HEK293 (cell line): Measurements from ENCODE around the gene RPS6KA3.

Source experiments
- CTCF ChIA-PET: fragments of 350-600 bp; formaldehyde crosslinking; extraction: SDS; loops from one replicate; lab custom pipeline; 2021; ENCODE audit warnings: antibody characterized with exemption; lab: Yijun Ruan, JAX
- POLR2A ChIA-PET: fragments of 300-600 bp; formaldehyde crosslinking; extraction: SDS; loops from one replicate; lab custom pipeline; 2020; ENCODE audit warnings: antibody characterized with exemption, inconsistent platforms; lab: Yijun Ruan, JAX
- H3K27ac ChIP-seq: fragments of 200-500 bp; sonication (Bioruptor generic); 2 replicates; pipeline ENCODE4 v1.5.1; 2014; ENCODE audit warnings: low read depth, low read length, control low read depth, inconsistent platforms; ENCODE audit errors: extremely low read depth
- H3K36me3 ChIP-seq, 2 experiments: fragments of 200-500 bp in 1 of 2; sonication (Bioruptor generic) in 1 of 2; 1 replicate in 1 of 2; 2 replicates in 1 of 2; pipeline ENCODE4 v1.5.1; 2014 to 2017; ENCODE audit warnings: inconsistent platforms in 2 of 2, low read length in 2 of 2; ENCODE audit not compliant: control insufficient read depth in 2 of 2, insufficient read depth in 1 of 2
- H3K4me1 ChIP-seq: fragments of 200-500 bp; sonication (Bioruptor generic); 2 replicates; pipeline ENCODE4 v1.5.1; 2014; ENCODE audit warnings: mild to moderate bottlenecking, low read length, inconsistent platforms; ENCODE audit not compliant: control insufficient read depth, insufficient read depth
- H3K4me3 ChIP-seq: 2 replicates; pipeline ENCODE4 v1.5.1; 2011; ENCODE audit warnings: low read depth, mild to moderate bottlenecking, control low read depth, low read length, moderate library complexity
- H3K9me3 ChIP-seq: fragments of 200-500 bp; sonication (Bioruptor generic); 2 replicates; pipeline ENCODE4 v1.5.1; 2014; ENCODE audit warnings: low read depth, low read length, inconsistent platforms; ENCODE audit not compliant: control insufficient read depth, insufficient read depth
- ATF2 ChIP-seq: fragments of 450-650 bp; formaldehyde crosslinking; IDR thresholded peaks from 2 replicates; pipeline ENCODE4 v1.5.1; 2016; ENCODE audit warnings: missing biosample characterization, missing genetic modification characterization, low read depth
- ZBTB17 ChIP-seq: fragments of 450-650 bp; formaldehyde crosslinking; IDR thresholded peaks from 2 replicates; pipeline ENCODE4 v1.5.1; 2016; ENCODE audit warnings: missing biosample characterization, missing genetic modification characterization
- ZBTB6 ChIP-seq: fragments of 450-650 bp; formaldehyde crosslinking; IDR thresholded peaks from 2 replicates; pipeline ENCODE4 v1.5.1; 2017; ENCODE audit warnings: missing biosample characterization, missing genetic modification characterization
- ZNF174 ChIP-seq: fragments of 450-650 bp; formaldehyde crosslinking; IDR thresholded peaks from 2 replicates; pipeline ENCODE4 v1.5.0; 2017; ENCODE audit warnings: missing biosample characterization, mild to moderate bottlenecking, missing genetic modification characterization
- ZNF184 ChIP-seq: fragments of 450-650 bp; IDR thresholded peaks from 2 replicates; pipeline ENCODE4 v1.5.1; 2018; ENCODE audit warnings: missing biosample characterization, mild to moderate bottlenecking, missing genetic modification characterization
- ZNF19 ChIP-seq: fragments of 450-650 bp; formaldehyde crosslinking; IDR thresholded peaks from 2 replicates; pipeline ENCODE4; 2016; ENCODE audit warnings: missing biosample characterization, missing genetic modification characterization, low read depth
- ZNF335 ChIP-seq: fragments of 450-650 bp; formaldehyde crosslinking; conservative IDR thresholded peaks from 2 replicates; pipeline ENCODE4 v1.5.1; 2016; ENCODE audit warnings: missing biosample characterization, missing genetic modification characterization
- ZNF362 ChIP-seq: fragments of 450-650 bp; formaldehyde crosslinking; IDR thresholded peaks from 2 replicates; pipeline ENCODE4 v1.5.1; 2016; ENCODE audit warnings: missing biosample characterization, missing genetic modification characterization
- ZNF660 ChIP-seq: fragments of 450-650 bp; IDR thresholded peaks from 2 replicates; pipeline ENCODE4 v1.5.1; 2018; ENCODE audit warnings: missing biosample characterization, mild to moderate bottlenecking, missing genetic modification characterization
- ZNF664 ChIP-seq: fragments of 450-650 bp; formaldehyde crosslinking; IDR thresholded peaks from 2 replicates; pipeline ENCODE4 v1.5.1; 2016; ENCODE audit warnings: missing biosample characterization, missing genetic modification characterization
- ZNF792 ChIP-seq: fragments of 450-650 bp; formaldehyde crosslinking; IDR thresholded peaks from 2 replicates; pipeline ENCODE4 v1.5.1; 2016; ENCODE audit warnings: missing biosample characterization, missing genetic modification characterization
- TF ChIP-seq, protein P1 (sequence below): fragments of 450-650 bp; formaldehyde crosslinking; IDR thresholded peaks from 2 replicates; pipeline ENCODE4 v1.5.1; 2016; ENCODE audit warnings: missing biosample characterization, missing genetic modification characterization
- TF ChIP-seq, protein P2 (sequence below): fragments of 450-650 bp; formaldehyde crosslinking; IDR thresholded peaks from 2 replicates; pipeline ENCODE4 v1.5.1; 2017; ENCODE audit warnings: missing biosample characterization, missing genetic modification characterization

Gene RPS6KA3

GRCh38 chrX:20224814-20225487, 41.8 kb downstream of the RPS6KA3 start:
- Histone ChIP-seq H3K36me3 (peaks cover 0 to 3% of the 10 kb centered on the region in 2 experiments; a peak in 1 of 3 replicates), H3K4me1 (no peaks in the 10 kb centered on the region), H3K27ac (no peak overlapping the region), H3K9me3 (no peaks in the 10 kb centered on the region), H3K4me3 (no peak overlapping the region)
- ChIA-PET POLR2A (interaction anchor here (0.6 kb wide), 1 partner anchor 85 kb away, joined by 4 read pairs; no protein-coding TSS in a partner anchor), CTCF (interaction anchor here (0.6 kb wide), 1 partner anchor 80 kb away, joined by 3 read pairs; no protein-coding TSS in a partner anchor)
- TF ChIP-seq ZNF362 (tag by site-specific recombination) (peak; percentile 72), ATF2 (tag by site-specific recombination) (no peak), ZNF664 (tag by site-specific recombination) (0 out of 2 replicates have a peak, but pooled peaks have one; percentile 46), ZNF792 (tag by site-specific recombination) (no peak)

DNA sequence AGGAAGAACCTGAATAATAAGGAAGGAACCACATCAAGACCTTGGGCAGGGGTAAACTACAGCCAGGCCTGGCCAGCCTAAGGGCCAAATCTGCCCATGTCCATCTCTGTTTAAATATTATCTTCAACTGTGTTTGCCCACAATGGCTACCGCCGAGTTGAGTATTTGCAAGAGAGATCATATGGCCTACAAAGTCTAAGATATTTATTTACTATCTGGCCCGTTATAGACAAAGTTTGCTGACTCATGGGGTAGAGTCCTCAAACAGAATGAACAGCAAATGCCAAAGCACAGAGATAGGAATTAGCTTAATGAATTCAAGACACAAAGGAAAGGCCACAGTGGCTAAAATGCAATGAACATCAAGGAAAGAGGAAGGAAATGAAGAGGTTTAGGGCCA, 44.8 kb downstream of the RPS6KA3 start:
- Histone ChIP-seq H3K36me3 (no peaks in the 10 kb centered on the region), H3K27ac (no peak overlapping the region), H3K4me3 (no peak overlapping the region), H3K4me1 (peaks cover 6% of the 10 kb centered on the region; the same call in 1 of the 2 replicates), H3K9me3 (no peaks in the 10 kb centered on the region)
- POLR2A ChIA-PET, result no interaction called here
- CTCF ChIA-PET, result no interaction called here
- TF ChIP-seq ZNF184 (tag by site-specific recombination) (no peak), ZNF174 (tag by site-specific recombination) (no peak), ZBTB17 (tag by site-specific recombination) (no peak)
- TF ChIP-seq, protein P1, sequence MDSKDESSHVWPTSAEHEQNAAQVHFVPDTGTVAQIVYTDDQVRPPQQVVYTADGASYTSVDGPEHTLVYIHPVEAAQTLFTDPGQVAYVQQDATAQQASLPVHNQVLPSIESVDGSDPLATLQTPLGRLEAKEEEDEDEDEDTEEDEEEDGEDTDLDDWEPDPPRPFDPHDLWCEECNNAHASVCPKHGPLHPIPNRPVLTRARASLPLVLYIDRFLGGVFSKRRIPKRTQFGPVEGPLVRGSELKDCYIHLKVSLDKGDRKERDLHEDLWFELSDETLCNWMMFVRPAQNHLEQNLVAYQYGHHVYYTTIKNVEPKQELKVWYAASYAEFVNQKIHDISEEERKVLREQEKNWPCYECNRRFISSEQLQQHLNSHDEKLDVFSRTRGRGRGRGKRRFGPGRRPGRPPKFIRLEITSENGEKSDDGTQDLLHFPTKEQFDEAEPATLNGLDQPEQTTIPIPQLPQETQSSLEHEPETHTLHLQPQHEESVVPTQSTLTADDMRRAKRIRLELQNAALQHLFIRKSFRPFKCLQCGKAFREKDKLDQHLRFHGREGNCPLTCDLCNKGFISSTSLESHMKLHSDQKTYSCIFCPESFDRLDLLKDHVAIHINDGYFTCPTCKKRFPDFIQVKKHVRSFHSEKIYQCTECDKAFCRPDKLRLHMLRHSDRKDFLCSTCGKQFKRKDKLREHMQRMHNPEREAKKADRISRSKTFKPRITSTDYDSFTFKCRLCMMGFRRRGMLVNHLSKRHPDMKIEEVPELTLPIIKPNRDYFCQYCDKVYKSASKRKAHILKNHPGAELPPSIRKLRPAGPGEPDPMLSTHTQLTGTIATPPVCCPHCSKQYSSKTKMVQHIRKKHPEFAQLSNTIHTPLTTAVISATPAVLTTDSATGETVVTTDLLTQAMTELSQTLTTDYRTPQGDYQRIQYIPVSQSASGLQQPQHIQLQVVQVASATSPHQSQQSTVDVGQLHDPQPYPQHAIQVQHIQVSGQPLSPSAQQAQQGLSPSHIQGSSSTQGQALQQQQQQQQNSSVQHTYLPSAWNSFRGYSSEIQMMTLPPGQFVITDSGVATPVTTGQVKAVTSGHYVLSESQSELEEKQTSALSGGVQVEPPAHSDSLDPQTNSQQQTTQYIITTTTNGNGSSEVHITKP (tag by site-specific recombination), result peak; percentile 36; the same call in 1 of the 2 replicates

- Histone ChIP-seq H3K4me3 (no peak overlapping the region), H3K9me3 (no peaks in the 10 kb centered on the region), H3K36me3 (no peaks in the 10 kb centered on the region), H3K27ac (no peak overlapping the region), H3K4me1 (peaks cover 8% of the 10 kb centered on the region; the same call in 1 of the 2 replicates)
- TF ChIP-seq ZNF660 (tag by site-specific recombination) (no peak), ZNF335 (tag by site-specific recombination) (0 out of 2 replicates have a peak, but pooled peaks have one; percentile 39), ZNF19 (tag by site-specific recombination) (no peak), ZBTB6 (tag by site-specific recombination) (no peak)
- TF ChIP-seq, protein P2, sequence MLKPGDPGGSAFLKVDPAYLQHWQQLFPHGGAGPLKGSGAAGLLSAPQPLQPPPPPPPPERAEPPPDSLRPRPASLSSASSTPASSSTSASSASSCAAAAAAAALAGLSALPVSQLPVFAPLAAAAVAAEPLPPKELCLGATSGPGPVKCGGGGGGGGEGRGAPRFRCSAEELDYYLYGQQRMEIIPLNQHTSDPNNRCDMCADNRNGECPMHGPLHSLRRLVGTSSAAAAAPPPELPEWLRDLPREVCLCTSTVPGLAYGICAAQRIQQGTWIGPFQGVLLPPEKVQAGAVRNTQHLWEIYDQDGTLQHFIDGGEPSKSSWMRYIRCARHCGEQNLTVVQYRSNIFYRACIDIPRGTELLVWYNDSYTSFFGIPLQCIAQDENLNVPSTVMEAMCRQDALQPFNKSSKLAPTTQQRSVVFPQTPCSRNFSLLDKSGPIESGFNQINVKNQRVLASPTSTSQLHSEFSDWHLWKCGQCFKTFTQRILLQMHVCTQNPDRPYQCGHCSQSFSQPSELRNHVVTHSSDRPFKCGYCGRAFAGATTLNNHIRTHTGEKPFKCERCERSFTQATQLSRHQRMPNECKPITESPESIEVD, result 0 out of 2 replicates have a peak, but pooled peaks have one; percentile 28
- ChIA-PET POLR2A (no interaction called here), CTCF (no interaction called here)
These were observed 47.7 kb downstream of the RPS6KA3 start for GRCh38 chrX:20218836-20219505.
